HPDE6-E6E7 (cell line): Measurements from ENCODE around the gene MND1.
A peak's percentile ranks its signal among the peaks of the same experiment; 100 is the strongest.
"Not testable (repeated sequence)": the region's sequence is repeated elsewhere in the genome, so short reads cannot be mapped to it uniquely, and the experiment has no call there.

Experiments used
- DNase-seq: peaks from one replicate; pipeline ENCODE4 v3.0.0; 2011; ENCODE audit warnings: missing footprints; ENCODE audit errors: extremely low spot score

MND1 gene

DNA sequence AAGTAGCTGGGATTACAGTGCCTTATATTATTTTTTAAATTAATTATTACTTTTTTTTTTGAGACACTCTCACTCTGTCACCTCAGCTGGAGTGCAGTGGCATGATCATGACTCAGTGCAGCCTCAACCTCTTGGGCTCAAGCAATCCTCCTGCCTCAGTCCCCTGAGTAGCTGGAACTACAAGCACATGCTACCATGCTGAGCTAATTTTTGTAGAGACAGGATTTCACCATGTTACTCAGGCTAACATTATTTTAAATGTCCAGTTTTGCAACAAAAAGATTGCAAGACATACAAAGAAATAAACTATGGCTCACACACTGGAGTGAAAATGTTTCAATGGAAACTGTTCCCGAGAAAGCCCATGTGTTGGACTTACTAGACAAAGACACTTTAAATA, 59.2 kb downstream of the MND1 start:
- no peak for DNase-seq

DNA sequence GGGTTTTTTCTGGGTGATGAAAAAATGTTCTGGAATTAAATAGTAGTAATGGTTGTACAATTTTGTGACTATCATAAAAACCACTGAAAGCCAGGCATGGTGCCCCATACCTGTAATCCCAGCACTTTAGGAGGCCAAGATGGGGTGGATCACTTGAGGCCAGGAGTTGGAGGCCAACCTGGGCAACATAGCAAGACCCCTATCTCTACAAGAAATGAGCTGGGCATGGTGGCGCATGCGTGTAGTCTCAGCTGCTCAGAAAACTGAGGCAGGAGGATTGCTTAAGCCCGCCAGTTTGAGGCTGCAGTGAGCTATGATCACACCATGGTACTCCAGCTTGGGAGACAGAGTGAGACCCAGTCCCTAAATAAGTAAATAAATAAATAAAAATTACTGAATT, 63.4 kb downstream of the MND1 start:
- DNase-seq: no peak

DNA sequence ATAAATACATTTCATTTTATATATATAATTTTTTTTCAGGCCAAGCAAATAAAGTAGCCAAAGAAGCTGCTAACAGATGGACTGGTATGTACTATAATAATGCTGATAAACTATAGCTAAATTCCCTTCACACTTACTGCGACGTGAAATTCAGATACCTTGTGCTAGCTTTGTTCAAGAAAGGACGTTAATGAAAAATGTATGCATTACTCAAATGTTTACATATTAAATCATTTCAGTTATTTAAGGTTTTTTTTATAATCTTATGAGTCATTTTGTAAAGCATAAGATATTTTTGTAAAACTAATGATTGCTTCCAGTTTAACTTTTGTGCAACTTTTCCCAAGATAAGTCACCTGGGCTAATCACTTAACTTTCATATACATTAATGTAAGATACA, 64.4 kb downstream of the MND1 start:
- no peak for DNase-seq

DNA sequence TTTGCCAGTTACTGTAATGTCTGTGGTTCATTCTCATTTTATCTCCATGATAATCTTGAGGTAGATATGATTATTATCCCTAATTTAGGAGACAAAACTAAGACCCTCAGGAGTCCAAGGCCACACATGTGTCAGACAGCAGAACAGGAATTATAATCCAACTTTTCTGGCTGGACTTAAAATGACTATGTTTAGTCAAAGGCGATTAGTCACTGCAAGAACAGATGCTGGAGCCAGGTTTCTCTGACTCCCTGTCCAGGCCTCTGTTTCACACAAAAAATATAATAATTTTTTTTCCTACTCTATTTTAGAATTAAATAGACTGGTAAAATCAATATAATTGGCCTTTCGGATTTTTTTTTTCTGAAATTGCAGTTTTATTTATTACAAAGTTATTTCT, 64.9 kb downstream of the MND1 start:
- DNase-seq: no peak

DNA sequence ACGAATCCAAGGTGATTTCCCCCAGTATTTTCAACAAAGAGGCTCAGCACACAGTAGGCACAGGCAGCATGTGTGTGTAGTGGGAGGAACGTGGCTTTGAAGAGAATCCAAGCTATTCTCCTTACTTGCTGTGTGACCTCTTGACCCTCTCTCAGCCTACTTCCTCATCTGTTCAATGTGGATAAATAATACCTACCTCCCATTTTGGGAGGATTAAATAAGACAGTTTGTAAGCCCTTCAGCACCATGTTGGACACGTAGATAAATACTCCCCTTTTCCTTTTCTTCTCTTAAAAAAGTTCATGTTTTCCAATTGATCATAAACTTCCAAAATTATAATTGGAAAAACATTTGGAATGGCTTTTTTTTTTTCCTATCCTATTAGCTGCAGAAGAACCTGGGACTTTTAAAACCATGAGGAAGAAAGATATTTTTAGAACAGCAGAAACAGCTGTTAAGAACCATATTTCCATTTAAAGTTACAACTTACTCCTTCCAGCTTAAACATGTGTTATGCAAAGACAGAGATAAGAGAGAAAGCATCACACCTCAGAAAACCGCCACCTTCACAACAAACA, 65.5 kb downstream of the MND1 start:
- DNase-seq: no peak

DNA sequence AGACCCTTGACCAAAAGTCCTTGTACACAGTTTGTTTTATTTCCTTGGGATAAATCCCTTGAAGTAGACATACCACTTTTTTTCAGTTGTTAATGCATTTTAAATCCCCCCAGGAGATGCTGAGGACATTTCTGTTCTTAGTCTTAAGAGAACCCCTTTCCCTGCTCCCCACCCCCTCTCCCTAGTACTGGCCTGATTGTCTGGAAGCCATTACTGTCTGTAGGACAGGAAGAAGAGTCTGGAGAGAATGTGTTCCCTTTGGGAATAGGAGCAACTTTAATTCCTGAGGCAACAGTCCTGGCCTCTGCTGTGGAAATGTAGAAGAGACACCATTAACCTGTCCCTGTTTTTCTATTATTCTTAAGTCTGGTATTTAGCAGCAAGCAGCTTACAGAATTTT, 69.4 kb downstream of the MND1 start:
- DNase-seq: no peak

DNA sequence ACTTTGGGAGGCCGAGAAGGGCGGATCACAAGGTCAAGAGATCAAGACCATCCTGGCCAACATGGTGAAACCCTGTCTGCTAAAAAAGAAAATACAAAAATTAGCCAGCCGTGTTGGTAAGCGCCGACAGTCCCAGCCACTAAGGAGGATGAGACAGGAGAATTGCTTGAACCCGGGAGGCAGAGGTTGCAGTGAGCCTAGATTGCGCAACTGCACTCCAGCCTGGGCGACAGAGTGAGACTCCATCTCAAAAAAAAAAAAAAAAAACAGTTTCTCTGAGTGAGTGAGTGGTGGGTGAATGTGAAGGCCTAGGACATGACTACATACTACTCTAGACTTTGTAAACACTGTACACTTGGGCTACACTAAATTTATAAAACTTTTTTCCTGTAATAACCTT, 72.0 kb downstream of the MND1 start:
- DNase-seq: not testable (repeated sequence)

DNA sequence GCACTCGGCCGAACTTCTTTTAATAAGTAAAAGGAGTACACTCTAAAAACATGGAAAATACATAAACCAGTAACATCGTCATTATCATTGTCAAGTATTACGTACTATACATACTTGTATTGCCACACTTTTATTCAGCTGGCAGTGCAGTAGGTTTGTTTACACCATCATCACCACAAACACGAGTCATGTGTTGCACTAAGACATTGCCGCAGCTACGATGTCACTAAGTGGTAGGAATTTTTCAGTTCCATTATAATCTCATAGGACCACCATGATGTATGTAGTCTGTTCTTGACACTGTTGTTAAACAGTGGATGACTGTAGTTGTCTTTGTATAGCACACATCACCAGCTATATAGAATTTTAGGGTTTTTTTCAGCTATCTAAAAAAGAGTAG, 73.6 kb downstream of the MND1 start:
- DNase-seq: no peak

DNA sequence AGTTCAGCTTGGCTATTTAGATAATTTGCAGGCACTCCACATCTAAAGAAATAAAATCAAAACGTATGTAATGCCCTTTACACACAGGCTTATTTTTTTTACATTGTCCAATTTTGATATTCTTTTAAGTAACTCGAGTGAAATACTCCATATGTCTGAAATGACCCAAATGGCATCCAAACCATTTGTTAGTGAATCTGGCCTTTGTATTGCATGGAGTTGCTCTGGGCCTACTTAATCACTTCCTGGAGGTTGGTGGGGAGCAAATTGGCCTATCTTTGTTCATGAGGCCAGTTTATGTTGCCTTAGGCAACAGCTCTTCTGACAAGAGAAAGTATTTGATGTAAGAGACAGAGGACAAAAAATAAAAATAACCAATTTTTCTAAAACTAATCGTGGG, 74.1 kb downstream of the MND1 start:
- no peak for DNase-seq

DNA sequence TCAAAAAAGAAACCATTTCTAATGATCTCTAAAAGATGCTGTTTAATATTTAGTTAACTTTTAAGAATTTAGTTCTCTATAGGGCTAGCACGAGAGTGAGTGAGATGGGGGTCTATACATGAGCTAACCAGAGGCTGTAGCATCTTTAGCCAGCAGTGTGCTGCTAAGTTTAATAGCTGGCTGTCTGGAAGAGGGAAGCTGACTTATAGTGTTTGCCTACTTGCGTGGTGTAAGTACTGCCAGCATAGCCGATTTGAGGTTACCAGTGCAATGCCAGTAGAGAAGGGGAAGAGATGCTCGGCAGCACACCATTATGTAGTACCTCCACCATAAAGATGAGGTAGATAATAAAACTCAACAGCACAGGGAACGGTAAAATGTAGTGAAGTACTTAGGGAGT, 74.5 kb downstream of the MND1 start:
- no peak for DNase-seq

DNA sequence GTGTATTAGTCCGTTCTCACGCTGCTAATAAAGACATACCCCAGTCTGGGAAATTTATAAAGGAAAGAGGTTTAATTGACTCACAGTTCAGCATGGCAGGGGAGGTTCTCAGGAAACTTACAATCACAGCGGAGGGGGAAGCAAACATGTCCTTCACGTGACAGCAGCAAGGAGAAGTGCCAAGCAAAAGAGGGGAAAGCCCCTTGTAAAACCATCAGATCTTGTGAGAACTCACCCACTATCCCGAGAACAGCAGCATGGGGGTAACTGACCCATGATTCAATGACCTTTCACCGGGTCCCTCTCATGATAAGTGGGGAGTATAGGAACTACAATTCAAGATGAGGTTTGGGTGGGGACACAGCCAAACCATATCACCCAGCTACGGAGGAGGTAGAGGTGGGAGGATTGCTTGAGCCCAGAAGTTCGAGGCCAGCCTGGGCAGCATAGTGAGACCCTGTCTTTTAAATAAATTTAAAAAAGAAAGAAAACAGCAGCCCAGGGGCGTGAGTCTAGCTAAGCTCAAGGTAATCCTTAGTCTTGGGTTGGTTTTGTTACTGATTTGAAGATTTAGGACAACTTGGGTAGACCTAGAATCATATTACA, 75.3 kb downstream of the MND1 start:
- no peak for DNase-seq

DNA sequence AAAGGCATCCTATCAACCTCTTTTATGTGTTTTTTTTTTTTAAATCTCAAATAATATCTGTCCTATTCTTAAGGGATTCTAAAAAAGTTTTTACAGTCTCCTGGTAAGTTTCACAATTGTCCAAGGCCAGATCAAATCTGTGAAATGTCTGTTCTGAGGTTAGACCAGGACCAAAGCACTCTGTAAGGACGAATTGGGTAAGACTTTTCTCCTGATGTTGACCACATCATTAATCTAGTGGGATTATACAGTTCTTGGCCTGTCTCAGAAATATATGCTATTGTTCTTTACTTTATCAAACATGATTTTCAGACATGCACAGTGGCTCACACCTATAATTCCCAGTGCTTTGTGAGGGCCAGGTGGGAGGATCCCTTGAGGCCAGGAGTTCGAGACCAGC, 75.9 kb downstream of the MND1 start:
- DNase-seq: no peak

DNA sequence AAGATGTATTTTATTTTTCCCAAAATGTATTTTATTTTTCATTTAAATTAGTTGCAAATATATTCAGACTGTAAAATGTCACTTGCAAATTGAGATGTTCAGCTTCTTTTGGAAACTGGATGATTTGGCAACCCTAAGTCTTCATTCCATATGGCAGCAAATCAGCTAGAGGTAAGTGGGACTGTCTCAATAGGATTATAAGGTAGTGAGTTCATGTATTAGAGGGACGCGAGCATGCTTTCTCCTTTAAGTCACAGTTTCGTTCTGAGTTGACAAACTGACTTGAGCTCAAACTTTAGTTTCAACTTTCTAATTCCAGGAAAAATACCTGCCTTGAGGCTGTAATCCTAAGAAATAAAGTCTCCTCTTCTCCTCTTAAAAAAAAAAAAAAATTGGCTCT, 77.5 kb downstream of the MND1 start:
- no peak for DNase-seq

DNA sequence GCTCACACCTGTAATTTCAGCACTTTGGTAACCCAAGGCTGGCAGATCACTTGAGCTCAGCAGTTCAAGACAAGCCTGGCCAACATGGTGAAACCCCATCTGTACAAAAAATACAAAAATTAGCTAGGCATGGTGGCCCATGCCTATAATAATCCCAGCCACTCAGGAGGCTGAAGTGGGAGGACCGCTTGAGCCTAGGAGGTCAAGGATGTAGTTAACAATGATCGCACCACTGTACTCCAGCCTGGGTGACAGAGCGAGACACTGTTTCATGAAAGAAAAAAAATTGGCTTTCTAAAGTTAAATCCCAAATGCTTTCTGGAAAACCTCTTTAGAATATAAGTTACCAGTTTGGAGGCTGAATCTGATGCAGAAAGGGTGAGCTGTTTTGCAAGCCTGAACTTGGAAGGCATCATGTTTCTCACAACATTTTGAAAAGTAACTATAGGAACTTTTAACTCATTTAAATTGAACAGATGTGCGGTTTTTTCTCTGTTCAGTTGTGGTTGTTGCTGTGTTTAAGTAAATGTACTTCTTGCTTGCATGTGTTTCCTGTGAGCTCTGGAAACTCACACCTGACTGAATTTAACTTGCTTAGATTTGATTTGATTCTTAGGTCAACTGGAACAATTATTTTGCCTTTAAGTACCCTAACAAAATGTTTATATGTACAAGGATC, 81.9 kb downstream of the MND1 start:
- no peak for DNase-seq

DNA sequence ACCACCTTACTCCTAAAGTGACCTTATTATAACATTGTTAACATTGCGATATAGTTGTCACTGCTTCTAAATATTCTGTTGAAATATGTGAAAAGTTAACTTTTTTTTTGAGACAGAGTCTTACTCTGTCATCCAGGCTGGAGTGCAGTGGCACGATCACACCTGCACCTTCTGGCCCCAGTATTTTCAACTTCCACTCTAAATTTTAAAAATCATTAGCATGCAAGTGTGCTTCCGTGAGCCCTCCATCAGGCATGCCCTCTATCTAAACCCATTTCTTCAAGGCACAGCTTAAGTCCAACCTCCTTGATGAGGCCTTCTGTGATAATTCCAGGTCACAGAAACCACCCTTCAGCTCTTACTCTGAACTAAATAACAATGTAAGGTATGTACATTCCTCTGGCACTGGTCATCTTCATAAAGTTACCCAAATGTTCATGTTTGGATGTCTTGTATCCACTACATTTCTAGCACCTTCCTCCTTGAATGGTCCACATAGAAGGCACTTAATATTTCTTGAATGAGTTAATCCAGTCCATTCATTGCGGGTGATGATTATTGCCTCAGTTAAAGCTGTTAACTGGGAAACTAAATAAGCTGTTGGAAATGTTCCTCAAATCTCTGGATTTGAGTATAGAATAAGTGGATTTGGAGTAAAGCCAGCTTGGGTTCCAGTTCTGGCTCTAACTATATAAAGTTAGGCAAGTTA, 83.0 kb downstream of the MND1 start:
- DNase-seq: no peak

DNA sequence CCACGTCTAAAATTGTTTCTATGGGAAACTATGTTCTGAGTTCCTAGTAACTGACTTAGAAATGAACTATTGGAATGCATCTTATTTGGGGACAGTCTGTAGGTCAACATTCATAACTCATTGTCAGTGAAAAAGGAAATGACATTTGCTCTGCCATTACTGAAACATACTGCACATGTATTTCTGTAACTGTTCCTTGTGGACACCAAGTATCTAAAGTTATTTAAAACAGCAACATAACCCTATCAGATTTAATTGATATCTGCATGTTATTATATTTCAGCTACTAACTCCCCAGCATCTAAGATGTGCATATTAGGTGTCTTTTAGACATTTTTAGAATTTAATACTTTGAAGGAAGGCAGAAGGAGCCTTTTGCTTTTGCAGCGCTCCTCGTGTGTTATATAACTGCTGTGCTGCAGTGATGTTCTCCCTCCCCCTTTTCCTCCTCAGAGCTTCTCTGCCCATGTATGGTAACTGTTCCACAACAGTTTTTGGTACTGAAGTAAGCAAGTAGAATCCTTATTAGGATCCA, 84.5 kb downstream of the MND1 start:
- no peak for DNase-seq

DNA sequence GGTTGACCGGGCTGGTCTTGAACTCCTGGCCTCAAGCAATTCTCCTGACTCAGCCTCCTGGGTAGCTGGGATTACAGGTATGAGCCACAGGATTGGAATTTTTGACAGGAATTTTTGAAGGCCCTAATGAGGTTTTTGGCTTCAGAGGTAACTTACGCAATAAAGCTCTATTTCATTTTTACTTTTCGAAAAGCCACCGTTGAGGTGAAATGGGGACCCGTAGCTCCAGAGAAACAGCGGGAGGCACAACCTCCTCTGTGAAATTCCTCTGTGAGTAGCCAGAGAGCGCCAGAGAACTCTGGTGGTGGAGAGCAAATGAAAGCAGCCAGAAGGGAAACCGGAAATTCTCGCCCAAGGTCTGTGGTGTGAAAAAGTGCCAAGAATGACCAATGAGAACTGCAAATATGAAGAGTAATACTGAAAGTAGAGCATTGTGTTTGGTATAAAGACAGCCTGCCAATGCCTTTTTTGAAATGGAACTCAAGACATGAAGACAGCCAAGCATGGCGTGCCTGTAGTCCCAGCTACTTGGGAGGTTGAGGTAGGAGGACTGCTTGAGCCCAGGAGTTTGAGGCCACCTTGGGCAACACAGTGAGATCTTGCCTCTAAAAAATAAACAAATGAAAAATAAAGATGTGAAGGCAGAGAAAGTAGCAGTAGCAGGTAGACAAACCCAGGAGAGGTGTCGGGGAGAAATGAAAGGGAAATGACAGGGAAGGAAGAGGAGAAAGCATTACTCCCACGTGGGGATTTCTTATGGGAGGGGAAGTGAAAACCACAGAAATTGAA, 88.7 kb downstream of the MND1 start:
- peak; percentile 42 for DNase-seq

DNA sequence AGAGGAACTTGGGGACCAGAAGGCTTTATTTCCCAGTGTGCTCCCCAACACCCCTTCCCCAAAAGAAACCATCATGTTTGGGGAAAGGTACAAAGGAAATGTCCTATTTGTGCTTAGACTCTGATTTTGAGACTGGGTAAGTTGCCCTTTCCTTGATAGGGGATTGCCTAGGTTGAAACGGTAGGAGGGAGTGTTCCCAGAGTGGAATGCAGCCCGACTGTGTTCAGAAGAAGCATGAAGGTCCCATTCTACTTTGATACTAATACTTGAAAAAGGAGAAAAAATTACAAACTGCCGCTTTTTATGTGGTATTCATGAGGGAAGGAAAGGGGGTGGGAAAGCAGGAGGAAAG, 89.2 kb downstream of the MND1 start:
- DNase-seq: no peak

DNA sequence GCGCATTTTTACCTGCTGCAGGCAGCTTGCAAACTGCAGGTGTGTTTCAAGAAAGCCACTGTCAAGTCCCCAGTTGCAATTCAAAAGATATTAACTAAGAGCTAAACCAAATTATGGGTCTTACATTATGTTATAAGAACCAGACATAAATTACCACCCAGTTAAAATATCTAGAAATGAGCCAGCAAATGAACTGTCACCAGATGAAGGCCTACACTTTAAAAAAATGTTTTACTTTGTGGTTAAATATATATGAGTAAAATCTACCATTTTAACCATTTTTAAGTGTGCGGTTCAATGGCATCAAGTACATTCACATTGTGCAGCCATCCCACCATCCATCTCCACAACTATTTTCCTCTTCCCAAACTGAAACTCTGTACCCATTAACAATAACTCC, 89.7 kb downstream of the MND1 start:
- DNase-seq: no peak

DNA sequence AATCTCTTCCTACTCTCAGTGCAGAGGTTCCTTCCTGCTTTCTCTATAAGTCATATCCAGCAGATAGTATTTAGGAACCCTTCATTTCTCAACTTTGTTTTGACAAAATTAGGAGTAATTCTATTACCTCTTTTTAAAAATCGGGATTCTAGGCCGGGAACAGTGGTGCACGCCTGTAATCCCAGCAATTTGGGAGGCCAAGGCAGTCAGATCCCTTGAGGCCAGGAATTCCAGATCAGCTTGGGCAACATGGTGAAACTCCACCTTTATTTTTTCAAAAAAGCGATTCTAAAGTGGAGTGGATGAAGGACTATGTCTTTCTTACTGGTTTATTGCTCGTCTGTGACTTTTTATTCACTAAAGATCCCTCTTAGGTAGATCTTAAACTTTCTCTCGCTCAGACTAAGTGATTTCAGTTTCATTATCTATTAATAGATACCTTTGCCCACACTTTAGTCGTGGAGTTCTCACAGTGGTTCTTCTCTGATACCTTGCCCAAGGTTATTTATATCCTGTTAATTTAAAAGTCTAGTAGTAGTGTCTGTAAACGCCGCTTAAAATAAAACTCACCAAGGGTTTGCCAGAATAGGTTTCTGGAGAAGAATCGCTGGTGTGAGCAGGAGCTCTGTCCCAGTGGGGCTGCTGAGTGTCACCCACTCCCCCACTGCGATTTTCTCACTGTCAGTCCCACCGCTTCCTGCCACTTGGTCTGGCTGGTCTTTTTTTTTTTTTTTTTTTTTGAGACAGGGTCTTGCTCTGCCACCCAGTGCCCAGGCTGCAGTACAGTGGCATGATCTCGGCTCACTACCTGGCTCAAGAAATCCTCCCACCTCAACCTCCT, 94.6 kb downstream of the MND1 start:
- no peak for DNase-seq

DNA sequence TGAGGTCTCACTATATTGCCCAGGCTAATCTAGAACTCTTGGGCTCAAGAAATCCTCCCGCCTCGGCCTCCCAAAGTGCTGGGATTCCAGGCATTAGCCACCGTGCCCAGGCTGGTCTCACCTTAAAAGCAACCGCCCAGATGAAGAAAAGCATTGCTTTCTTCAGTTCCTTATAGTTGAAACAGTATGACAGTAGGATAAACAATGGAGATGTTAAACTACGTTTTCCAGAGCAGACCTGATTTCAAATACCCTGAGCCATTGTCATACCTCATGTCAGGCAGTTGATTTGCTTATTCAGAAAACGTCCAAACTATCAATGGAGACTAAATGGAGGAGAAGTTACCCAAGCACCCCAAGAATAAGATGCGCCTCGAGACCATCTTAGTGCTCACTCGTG, 95.3 kb downstream of the MND1 start:
- no peak for DNase-seq
